GM19043 (cell line): Measurements from ENCODE around the gene MRPS18A.
"Not testable (repeated sequence)": the region's sequence is repeated elsewhere in the genome, so short reads cannot be mapped to it uniquely, and the experiment has no call there.

Source experiments
- ATAC-seq: cut with Tn5 transposase; IDR thresholded peaks from one replicate; pipeline ENCODE4 v1.9.1; 2021; ENCODE audit warnings: low read depth; ENCODE audit not compliant: unreplicated experiment

The MRPS18A gene

GRCh38 chr6:43639984-43640800 is 47.4 kb downstream of the MRPS18A start:
- no peak for ATAC-seq

GRCh38 chr6:43636308-43636659 is 51.3 kb downstream of the MRPS18A start:
- peak; percentile 16 for ATAC-seq

DNA sequence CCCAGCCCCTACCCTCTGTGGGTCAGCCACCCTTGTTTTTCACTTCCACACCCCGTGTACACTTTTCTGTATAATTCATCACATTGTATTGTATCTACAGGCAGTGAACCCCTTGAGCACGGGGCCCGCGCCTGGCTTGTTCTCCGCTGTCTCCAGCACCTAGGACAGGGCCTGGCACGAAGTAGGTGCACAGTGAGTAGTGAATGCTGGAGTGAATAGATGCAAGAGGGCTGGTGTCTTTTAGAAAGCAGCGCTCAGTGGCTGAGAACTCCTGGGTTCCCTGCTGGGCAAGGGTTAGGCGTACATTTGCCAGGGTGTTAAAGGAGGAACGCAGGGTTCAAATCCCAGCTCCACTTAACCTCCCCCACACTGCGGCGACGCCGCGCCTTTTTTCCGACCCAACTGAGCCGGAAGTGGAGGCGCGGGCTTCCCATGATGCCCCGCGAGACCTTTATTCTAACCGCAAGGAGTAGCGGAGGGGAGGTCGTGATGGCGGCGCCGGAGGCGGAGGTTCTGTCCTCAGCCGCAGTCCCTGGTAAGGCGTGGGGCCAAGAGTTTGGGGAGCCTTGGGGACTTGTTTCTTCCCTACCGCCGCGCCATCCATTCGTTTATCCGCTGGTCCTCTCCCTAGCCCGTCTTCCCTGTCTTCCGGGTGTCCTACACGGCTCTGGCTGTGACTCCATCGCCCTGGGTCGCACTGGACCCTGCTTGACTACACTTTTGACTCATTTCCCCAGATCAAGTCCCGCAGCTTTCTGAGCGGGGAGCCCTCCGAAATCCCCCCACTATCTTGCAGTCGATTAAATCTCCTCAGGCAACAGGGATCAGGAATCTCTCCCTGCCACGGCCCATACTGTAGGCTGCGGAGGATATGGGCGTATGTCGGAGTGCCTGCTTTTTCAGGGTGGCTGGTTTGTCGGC is 51.9 kb downstream of the MRPS18A start, which contains the start of gene MAD2L1BP:
TSS of gene MAD2L1BP (plus strand) at position 454 of the 921 bp plus-strand sequence. CDS start at position 490, 36 bp downstream.
- peak; percentile 64 for ATAC-seq

GRCh38 chr6:43634702-43635303 is 52.8 kb downstream of the MRPS18A start:
- ATAC-seq, result no peak

- not testable (repeated sequence) for ATAC-seq
These were observed 54.6 kb downstream of the MRPS18A start for GRCh38 chr6:43633002-43633401.

- no peak for ATAC-seq
These were observed 56.5 kb downstream of the MRPS18A start for GRCh38 chr6:43630980-43631619.

- ATAC-seq, result peak; percentile 64
These were observed 57.9 kb downstream of the MRPS18A start for GRCh38 chr6:43629505-43630300.

DNA sequence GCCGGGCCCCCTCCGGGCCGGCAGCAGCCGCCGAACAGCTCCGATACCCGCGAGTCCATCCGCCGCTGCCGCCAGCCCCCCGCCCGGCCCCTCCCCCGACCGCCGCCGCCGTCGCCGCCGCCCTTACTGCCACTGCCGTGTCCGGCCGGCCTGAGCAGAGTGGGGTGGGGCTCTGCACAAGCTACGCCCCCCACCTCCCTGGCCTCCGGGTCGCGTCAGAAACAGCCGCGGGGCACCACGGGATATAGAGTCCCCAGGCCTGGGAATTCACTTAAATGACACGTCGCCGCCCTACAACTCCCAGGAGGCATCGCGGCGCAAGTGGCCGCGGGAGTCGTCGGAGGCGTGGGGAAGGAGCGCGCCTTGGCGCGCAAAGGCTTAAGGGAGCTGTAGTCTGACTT is 58.5 kb downstream of the MRPS18A start, which contains the start of gene GTPBP2:
TSS of gene GTPBP2 (minus strand) at position 161 of the 401 bp plus-strand sequence. CDS start at position 59, 102 bp downstream.
- ATAC-seq, result peak; percentile 68

DNA sequence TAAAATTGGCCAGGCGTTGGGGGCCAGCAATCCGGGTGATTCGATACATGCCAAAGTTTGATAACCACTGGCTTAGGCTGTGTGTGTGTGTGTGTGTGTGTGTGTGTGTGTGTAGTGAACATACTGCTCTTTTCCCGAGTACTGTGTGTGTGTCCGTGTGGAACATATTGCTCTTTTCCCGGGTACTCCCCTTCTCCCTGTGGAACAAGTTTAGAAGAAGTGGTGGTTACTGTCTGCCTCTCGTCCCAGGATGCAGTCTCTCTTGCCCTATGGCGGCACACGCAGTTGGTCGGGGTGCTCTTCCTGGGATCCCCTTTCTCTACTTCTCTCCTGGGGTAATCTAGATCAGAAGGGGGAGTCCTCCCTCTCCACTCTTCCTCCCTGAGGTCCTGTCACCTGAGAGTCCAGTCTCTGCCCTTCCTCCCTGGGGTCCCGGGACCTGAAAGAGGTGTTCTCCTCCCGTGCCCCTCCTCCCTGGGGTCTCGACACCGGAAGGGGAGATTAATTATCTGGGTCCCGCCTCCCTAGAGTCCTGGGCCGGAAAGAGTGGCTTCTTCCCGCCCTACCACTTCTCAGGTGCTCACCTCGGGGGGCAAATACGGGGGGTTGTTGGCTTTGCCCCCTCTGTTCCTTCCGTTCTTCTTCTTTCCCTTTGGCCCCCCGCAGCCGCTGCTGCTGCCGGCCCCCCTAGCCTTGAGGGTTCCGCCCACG is 59.0 kb downstream of the MRPS18A start:
- ATAC-seq, result no peak

- ATAC-seq, result no peak
These were observed 60.4 kb downstream of the MRPS18A start for GRCh38 chr6:43627008-43627825.

GRCh38 chr6:43625393-43625992 is 62.1 kb downstream of the MRPS18A start:
- ATAC-seq, result no peak

GRCh38 chr6:43624786-43625288 is 62.8 kb downstream of the MRPS18A start:
- no peak for ATAC-seq

DNA sequence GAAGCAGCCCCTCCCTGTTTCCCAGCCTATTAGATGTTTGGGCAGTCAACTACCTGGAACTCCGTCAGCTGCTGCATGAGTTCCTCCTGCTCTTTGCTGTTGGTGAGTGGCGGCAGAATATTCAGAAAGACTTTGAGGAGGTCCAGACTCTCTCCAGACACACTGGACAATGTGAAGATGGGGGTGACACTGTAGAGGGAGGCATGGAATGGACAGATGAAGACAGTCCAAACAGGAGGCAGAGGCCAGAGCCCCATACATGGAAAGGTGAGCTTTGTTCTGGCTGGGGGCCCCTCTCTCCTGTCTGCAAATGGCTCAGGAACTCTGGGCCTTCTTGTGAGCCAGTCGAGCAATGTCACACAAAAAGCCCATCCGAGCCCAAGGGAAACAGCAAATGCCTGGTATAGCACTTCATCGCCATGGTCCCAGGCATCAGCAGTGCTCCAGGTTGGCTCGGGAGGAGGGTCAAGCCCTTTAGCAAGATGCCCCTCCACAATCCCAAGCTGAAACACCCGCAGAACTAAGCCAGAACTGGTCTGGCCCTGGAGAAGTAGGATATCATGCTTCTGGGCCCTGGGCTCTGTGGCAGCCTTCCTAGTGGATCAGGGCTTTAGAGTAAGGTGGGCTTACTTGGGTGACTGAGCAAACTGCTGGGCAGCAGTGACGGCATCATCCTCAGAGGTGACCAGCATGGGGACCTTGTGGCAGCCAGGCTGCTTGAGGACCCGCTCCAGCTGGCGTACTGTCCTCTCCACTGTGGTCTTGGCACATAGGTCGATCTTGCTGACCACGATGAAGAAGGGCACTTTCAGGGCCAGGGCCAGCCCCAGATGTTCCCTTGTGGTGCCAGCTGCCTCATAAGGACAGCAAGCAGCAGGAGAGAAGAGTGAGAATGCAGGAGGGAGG is 63.5 kb downstream of the MRPS18A start:
- ATAC-seq, result no peak

- ATAC-seq, result no peak
These were observed 65.0 kb downstream of the MRPS18A start for GRCh38 chr6:43622541-43622940.

DNA sequence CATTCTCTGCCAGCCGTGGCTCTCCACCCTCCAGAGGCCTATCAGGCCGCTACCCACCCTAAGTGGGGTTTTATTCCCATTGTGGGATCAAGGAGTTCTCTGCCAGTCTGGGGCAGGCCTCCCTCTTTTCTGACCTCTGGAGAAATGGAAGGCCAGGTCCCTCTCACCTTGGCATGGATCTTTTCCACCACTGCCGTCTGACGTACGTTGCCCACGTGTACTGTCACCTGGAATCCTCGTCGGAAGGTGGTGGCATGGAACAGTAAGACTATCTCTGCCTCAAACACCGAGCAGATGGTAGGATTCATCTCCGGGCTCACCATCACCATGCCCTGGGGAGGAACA is 65.8 kb downstream of the MRPS18A start:
- no peak for ATAC-seq
